HAP-1 (cell line): ENCODE data around the gene ENG.

ENCODE experiments used
- DNase-seq, 2 experiments: peaks; one replicate each; pipeline ENCODE4 v3.0.0-alpha.2; 2016 to 2020; ENCODE audit warnings: low spot score in 2 of 2
- H3K27me3 ChIP-seq: fragments of 250-450 bp; sonication (Bioruptor Pico); 2 replicates; pipeline ENCODE4 v1.5.1; 2020; ENCODE audit warnings: low read depth, mild to moderate bottlenecking, moderate library complexity
- H3K36me3 ChIP-seq: fragments of 250-450 bp; sonication (Bioruptor Pico); replicated peaks from 2 replicates; pipeline ENCODE4 v1.5.1; 2020; ENCODE audit warnings: mild to moderate bottlenecking
- H3K4me1 ChIP-seq: fragments of 250-450 bp; sonication (Bioruptor Pico); 2 replicates; pipeline ENCODE4 v1.5.1; 2020; ENCODE audit warnings: mild to moderate bottlenecking
- H3K4me3 ChIP-seq: fragments of 250-450 bp; sonication (Bioruptor Pico); 2 replicates; pipeline ENCODE4 v1.5.1; 2020; ENCODE audit warnings: mild to moderate bottlenecking, moderate library complexity
- H3K9me3 ChIP-seq: fragments of 250-450 bp; sonication (Bioruptor Pico); 2 replicates; pipeline ENCODE4 v1.5.1; 2020; ENCODE audit warnings: mild to moderate bottlenecking, moderate library complexity
- in situ Hi-C: fragments of 300-500 bp; cut with MboI; formaldehyde crosslinking; loops from 3 replicates; pipeline ENCODE4 v1.14.3; 2020; ENCODE audit warnings: low sequenced_read_pairs, inconsistent platforms, mixed read lengths

Gene ENG

GRCh38 chr9:127812936-127813675, 41.4 kb downstream of the ENG start:
- in situ Hi-C loops = no loop called here
- Histone ChIP-seq H3K27me3 (no peaks in the 10 kb centered on the region), H3K4me3 (no peak overlapping the region), H3K4me1 (no peaks in the 10 kb centered on the region), H3K36me3 (peaks cover 45% of the 10 kb centered on the region), H3K9me3 (no peaks in the 10 kb centered on the region)
- DNase-seq = no peak

- no peaks in the 10 kb centered on the region for H3K27me3 ChIP-seq
- no peak overlapping the region for H3K4me3 ChIP-seq
- no peaks in the 10 kb centered on the region for H3K9me3 ChIP-seq
- peaks cover 54% of the 10 kb centered on the region for H3K36me3 ChIP-seq
- in situ Hi-C loops = no loop called here
- H3K4me1 ChIP-seq = no peaks in the 10 kb centered on the region
- DNase-seq = no peak
Measured at GRCh38 chr9:127812011-127812410, 42.4 kb downstream of the ENG start.

- H3K4me1 ChIP-seq = no peaks in the 10 kb centered on the region
- no peaks in the 10 kb centered on the region for H3K27me3 ChIP-seq
- no peak for DNase-seq
- H3K9me3 ChIP-seq = no peaks in the 10 kb centered on the region
- no peak overlapping the region for H3K4me3 ChIP-seq
- peaks cover 63% of the 10 kb centered on the region for H3K36me3 ChIP-seq
- in situ Hi-C loops = no loop called here
Measured at GRCh38 chr9:127810378-127811187, 43.9 kb downstream of the ENG start.

- DNase-seq = peak in 1 of 2 experiments; percentile 41
- H3K4me3 ChIP-seq = no peak overlapping the region
- no peaks in the 10 kb centered on the region for H3K9me3 ChIP-seq
- H3K27me3 ChIP-seq = no peaks in the 10 kb centered on the region
- H3K36me3 ChIP-seq = peaks cover 61% of the 10 kb centered on the region
- in situ Hi-C loops = no loop called here
- H3K4me1 ChIP-seq = no peaks in the 10 kb centered on the region
Measured at GRCh38 chr9:127809540-127810377, 44.7 kb downstream of the ENG start.

GRCh38 chr9:127809002-127809539, 45.4 kb downstream of the ENG start:
- Histone ChIP-seq H3K4me1 (peaks cover under 1% of the 10 kb centered on the region; the same call in 1 of the 2 replicates), H3K4me3 (no peak overlapping the region), H3K36me3 (peaks cover 57% of the 10 kb centered on the region), H3K9me3 (no peaks in the 10 kb centered on the region), H3K27me3 (no peaks in the 10 kb centered on the region)
- no peak for DNase-seq
- in situ Hi-C loops = no loop called here

- in situ Hi-C loops = no loop called here
- Histone ChIP-seq H3K27me3 (no peaks in the 10 kb centered on the region), H3K4me1 (peaks cover 3% of the 10 kb centered on the region; the same call in 1 of the 2 replicates), H3K9me3 (no peaks in the 10 kb centered on the region), H3K4me3 (no peak overlapping the region), H3K36me3 (peaks cover 51% of the 10 kb centered on the region)
- DNase-seq = no peak
Measured at GRCh38 chr9:127808347-127809001, 46.0 kb downstream of the ENG start.

GRCh38 chr9:127806871-127807270, 47.6 kb downstream of the ENG start:
- Histone ChIP-seq H3K9me3 (no peaks in the 10 kb centered on the region), H3K4me1 (peaks cover 7% of the 10 kb centered on the region; the same call in 1 of the 2 replicates), H3K36me3 (peaks cover 39% of the 10 kb centered on the region), H3K4me3 (no peak overlapping the region), H3K27me3 (no peaks in the 10 kb centered on the region)
- no peak for DNase-seq
- in situ Hi-C loops = no loop called here

- peaks cover 8% of the 10 kb centered on the region; the same call in 1 of the 2 replicates for H3K4me1 ChIP-seq
- no peak overlapping the region for H3K4me3 ChIP-seq
- H3K9me3 ChIP-seq = no peaks in the 10 kb centered on the region
- in situ Hi-C loops = no loop called here
- H3K27me3 ChIP-seq = no peaks in the 10 kb centered on the region
- peak in 1 of 2 experiments; percentile 76 for DNase-seq
- peaks cover 33% of the 10 kb centered on the region for H3K36me3 ChIP-seq
Measured at GRCh38 chr9:127805620-127806019, 48.8 kb downstream of the ENG start.

GRCh38 chr9:127803507-127804352, 50.7 kb downstream of the ENG start:
- H3K4me1 ChIP-seq = peaks cover 8% of the 10 kb centered on the region; the same call in 1 of the 2 replicates
- no peaks in the 10 kb centered on the region for H3K9me3 ChIP-seq
- peak overlapping the region; percentile 70 for H3K4me3 ChIP-seq
- H3K36me3 ChIP-seq = peaks cover 23% of the 10 kb centered on the region
- no peaks in the 10 kb centered on the region for H3K27me3 ChIP-seq
- in situ Hi-C loops = no loop called here
- no peak for DNase-seq

GRCh38 chr9:127802576-127803443, 51.6 kb downstream of the ENG start, which contains the start of gene FPGS:
FPGS (plus strand) TSS chr9:127802882; CDS start chr9:127802925, 43 bp downstream.
- Histone ChIP-seq H3K27me3 (no peaks in the 10 kb centered on the region), H3K4me3 (peak within 1 kb of the TSS; percentile 70), H3K9me3 (no peaks in the 10 kb centered on the region), H3K4me1 (peaks cover 8% of the 10 kb centered on the region; the same call in 1 of the 2 replicates), H3K36me3 (peaks cover 15% of the 10 kb centered on the region)
- in situ Hi-C loops = no loop called here
- peak; percentile 83 to 93 for DNase-seq

GRCh38 chr9:127801955-127802575, 52.4 kb downstream of the ENG start:
- in situ Hi-C loops = no loop called here
- DNase-seq = no peak
- Histone ChIP-seq H3K36me3 (peaks cover 10% of the 10 kb centered on the region), H3K27me3 (no peaks in the 10 kb centered on the region), H3K4me3 (peak overlapping the region; percentile 70), H3K9me3 (no peaks in the 10 kb centered on the region), H3K4me1 (peaks cover 8% of the 10 kb centered on the region; the same call in 1 of the 2 replicates)
